Glutamatergic neuron (in vitro differentiated cells): ENCODE measurements around the gene LTBP4. TPM values are rescaled to one million over a fixed set of nuclear protein-coding genes. Genes with fewer than 3 reads are reported as not detected.
"Not testable (repeated sequence)": the region's sequence is repeated elsewhere in the genome, so short reads cannot be mapped to it uniquely, and the experiment has no call there.

Experiments
- DNase-seq: peaks from one replicate; pipeline ENCODE4 v3.0.0; 2022
- H3K27ac Mint-ChIP-seq: one replicate; pipeline ENCODE4 v1.8.0; 2020; ENCODE audit warnings: mild to moderate bottlenecking, mixed read lengths, inconsistent platforms; ENCODE audit not compliant: unreplicated experiment
- H3K27me3 Mint-ChIP-seq: one replicate; pipeline ENCODE4 v1.8.0; 2020; ENCODE audit warnings: mild to moderate bottlenecking, moderate library complexity, mixed read lengths, inconsistent platforms; ENCODE audit not compliant: unreplicated experiment
- H3K36me3 Mint-ChIP-seq: one replicate; pipeline ENCODE4 v1.8.0; 2020; ENCODE audit warnings: mild to moderate bottlenecking, mixed read lengths, inconsistent platforms; ENCODE audit not compliant: unreplicated experiment
- H3K4me1 Mint-ChIP-seq: one replicate; pipeline ENCODE4 v1.8.0; 2020; ENCODE audit warnings: mild to moderate bottlenecking, low read depth, mixed read lengths, inconsistent platforms; ENCODE audit not compliant: unreplicated experiment
- H3K4me3 Mint-ChIP-seq: one replicate; pipeline ENCODE4 v1.8.0; 2020; ENCODE audit warnings: mild to moderate bottlenecking, mixed read lengths, inconsistent platforms; ENCODE audit not compliant: unreplicated experiment
- H3K9me3 Mint-ChIP-seq: one replicate; pipeline ENCODE4 v1.8.0; 2020; ENCODE audit warnings: mild to moderate bottlenecking, moderate library complexity, mixed read lengths, inconsistent platforms; ENCODE audit not compliant: unreplicated experiment
- CTCF ChIP-seq: fragments of 200-600 bp; sonication (generic); IDR thresholded peaks from one replicate; pipeline ENCODE4 v1.5.0; 2021; ENCODE audit not compliant: partially characterized antibody, unreplicated experiment
- total RNA-seq: library from RNA; stranded (reverse); fragmentation: NEBNext Ultra II Directional; extraction: Animal tissue kit (Norgen Biotek cat#: 25700); gene quantifications from one replicate; pipeline ENCODE4 v1.2.1, GENCODE V29; 2021; ENCODE audit not compliant: unreplicated experiment

The LTBP4 gene
- total RNA-seq, 1 donor from 2014 or later, result 169 TPM

- Mint-ChIP-seq H3K27ac (no peak overlapping the region), H3K36me3 (peaks cover 7% of the 10 kb centered on the region), H3K4me1 (no peaks in the 10 kb centered on the region), H3K4me3 (no peak overlapping the region), H3K27me3 (peaks cover 2% of the 10 kb centered on the region), H3K9me3 (peaks cover 2% of the 10 kb centered on the region)
- DNase-seq, result no peak
- TF ChIP-seq CTCF, result no peak
Measured at GRCh38 chr19:40650749-40651305, 49.7 kb downstream of the LTBP4 start.

GRCh38 chr19:40652303-40652702 is 51.1 kb downstream of the LTBP4 start:
- not testable (repeated sequence) for DNase-seq, H3K4me1 Mint-ChIP-seq, H3K36me3 Mint-ChIP-seq, H3K27ac Mint-ChIP-seq, H3K27me3 Mint-ChIP-seq, H3K9me3 Mint-ChIP-seq, H3K4me3 Mint-ChIP-seq

GRCh38 chr19:40655684-40656083 is 54.5 kb downstream of the LTBP4 start:
- not testable (repeated sequence) for H3K4me3 Mint-ChIP-seq, H3K27ac Mint-ChIP-seq

DNA sequence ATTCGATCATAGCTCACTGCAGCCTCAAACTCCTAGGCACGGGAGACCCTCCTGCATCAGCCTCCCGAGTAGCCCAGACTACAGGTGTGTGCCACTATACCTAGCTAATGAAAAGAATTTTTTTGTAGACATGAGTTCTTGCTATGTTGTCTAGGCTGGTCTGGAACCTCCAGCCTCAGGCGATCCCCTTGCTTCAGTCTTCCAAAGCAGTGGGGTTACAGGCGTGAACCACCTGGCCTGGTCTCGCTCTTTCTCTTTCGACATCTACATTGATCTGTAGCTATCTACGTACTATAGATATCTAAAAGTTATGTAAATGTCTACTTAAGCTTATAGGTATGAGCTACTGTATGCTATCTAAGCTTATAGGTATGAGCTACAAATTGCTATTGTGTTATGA is 56.9 kb downstream of the LTBP4 start:
- Mint-ChIP-seq H3K9me3 (no peaks in the 10 kb centered on the region), H3K36me3 (no peaks in the 10 kb centered on the region), H3K27ac (no peak overlapping the region), H3K4me3 (no peak overlapping the region), H3K27me3 (peaks cover 2% of the 10 kb centered on the region), H3K4me1 (no peaks in the 10 kb centered on the region)
- DNase-seq, result no peak
- no peak for TF ChIP-seq CTCF

More at GRCh38 chr19:40655684-40656083, 54.5 kb downstream of the LTBP4 start:
- not testable (repeated sequence) for H3K9me3 Mint-ChIP-seq, H3K36me3 Mint-ChIP-seq, H3K4me1 Mint-ChIP-seq, H3K27me3 Mint-ChIP-seq, DNase-seq

DNA sequence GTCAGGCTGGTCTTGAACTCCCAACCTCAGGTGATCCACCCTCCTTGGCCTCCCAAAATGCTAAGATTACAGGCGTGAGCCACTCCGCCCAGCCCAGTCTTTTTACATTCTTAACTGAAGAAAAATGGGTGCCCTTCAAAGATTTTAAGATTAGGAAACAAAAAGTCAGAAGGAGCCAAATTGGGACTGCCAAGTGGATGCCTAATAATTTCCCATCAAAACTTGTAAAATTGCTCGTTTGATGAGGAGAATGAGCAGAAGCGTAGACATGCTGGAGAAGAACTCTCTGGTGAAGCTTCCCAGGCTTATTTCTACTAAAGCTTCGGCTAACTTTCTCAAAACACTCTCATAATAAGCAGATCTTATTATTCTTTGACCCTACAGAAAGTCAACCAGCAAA is 57.9 kb downstream of the LTBP4 start:
- TF ChIP-seq CTCF, result no peak
- Mint-ChIP-seq H3K36me3 (no peaks in the 10 kb centered on the region), H3K9me3 (peaks cover 2% of the 10 kb centered on the region), H3K4me1 (no peaks in the 10 kb centered on the region), H3K4me3 (no peak overlapping the region), H3K27me3 (peaks cover 6% of the 10 kb centered on the region), H3K27ac (no peak overlapping the region)
- no peak for DNase-seq

GRCh38 chr19:40659566-40659965 is 58.4 kb downstream of the LTBP4 start:
- no peak overlapping the region for H3K27ac Mint-ChIP-seq
- peaks cover 2% of the 10 kb centered on the region for H3K9me3 Mint-ChIP-seq
- no peak for DNase-seq
- no peaks in the 10 kb centered on the region for H3K36me3 Mint-ChIP-seq
- no peak overlapping the region for H3K4me3 Mint-ChIP-seq
- no peak for TF ChIP-seq CTCF
- H3K27me3 Mint-ChIP-seq, result peaks cover 6% of the 10 kb centered on the region
- no peaks in the 10 kb centered on the region for H3K4me1 Mint-ChIP-seq
